Measurements from ENCODE around the gene UBE2A.

Gene UBE2A

DNA sequence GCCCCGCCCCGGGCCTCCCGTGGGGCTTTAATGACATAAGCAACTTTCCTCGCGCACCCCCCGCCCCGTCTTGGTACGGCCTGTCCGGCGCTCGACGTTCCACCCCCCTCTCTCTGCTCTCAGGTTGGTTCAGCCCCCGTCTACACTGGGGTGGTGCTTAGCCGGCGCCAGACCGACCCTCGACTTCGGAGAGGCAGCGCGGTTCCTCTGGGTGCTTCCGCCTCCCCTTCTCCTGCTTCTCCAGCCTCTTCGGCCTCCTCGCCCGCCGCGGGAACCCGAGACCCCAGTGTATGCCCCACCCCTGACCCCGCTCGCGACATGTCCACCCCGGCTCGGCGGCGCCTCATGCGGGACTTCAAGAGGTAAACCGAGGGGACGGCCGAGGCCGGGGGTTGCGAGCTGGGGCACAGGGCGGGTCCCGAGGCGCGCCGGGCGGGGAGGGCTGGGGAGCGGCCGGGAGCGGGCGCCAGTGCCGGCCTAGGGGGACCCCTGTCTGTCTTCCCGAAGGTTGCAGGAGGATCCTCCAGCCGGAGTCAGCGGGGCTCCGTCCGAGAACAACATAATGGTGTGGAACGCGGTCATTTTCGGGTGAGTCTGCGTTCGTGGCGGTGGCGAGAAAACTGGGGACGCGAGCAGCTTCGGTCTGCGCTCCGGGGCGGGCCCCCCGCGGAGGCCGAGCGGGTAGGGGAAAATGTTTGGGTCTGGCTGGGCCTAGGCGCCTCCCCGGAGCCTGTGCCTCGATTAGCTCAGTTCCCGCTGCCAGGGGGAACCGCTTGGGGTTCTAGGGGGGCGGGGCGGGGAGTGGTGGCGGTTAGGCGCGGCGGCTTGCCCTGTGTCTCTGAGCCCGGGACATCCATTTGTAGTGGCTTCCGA lies at the start of gene UBE2A:
UBE2A (plus strand) TSS at position 170 of the 873 bp plus-strand sequence; CDS start at position 319, 149 bp downstream.
- peak; percentile 89 for DNase-seq

DNA sequence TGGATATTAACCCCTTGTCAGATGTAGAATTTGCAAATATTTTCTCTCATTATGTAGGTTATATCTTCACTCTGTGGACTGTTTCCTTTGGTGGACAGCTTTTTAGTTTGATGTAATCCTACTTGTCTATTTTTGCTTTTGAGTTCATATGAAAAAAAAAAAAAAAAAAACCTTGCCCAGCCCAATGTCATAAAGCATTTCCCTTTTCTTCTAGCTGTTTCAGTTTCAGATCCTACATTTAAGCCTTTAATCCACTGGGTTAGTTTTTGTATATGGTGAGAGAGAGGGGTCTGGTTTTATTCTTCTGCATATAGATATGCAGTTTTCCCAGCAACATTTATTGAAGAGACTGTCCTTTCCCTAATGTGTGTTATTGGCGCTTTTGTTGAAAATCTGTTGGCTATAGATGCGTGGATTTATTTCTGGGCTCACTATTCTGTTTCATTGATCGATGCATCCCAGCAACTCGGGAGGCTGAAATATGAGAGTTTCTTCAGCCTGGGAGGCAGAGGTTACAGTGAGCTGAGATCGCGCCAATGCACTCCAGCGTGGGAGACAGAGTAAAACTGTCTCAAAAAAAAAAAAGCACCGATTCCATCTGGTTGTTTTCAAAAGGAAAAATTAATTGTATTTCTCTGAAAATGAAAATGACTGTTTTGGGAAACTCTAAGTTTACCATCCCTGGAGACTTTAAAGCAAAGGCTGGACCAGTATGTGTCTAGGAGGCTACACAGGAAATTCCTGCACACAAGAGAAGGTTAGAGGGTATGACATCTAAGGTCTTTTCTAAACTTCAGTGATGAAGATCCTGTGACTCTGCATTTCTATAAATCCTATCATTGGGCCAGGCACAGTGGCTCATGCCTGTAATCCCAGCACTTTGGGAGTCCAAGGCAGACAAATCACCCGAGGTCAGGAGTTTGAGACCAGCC lies 44.8 kb upstream of the UBE2A start:
- no peak for DNase-seq

DNA sequence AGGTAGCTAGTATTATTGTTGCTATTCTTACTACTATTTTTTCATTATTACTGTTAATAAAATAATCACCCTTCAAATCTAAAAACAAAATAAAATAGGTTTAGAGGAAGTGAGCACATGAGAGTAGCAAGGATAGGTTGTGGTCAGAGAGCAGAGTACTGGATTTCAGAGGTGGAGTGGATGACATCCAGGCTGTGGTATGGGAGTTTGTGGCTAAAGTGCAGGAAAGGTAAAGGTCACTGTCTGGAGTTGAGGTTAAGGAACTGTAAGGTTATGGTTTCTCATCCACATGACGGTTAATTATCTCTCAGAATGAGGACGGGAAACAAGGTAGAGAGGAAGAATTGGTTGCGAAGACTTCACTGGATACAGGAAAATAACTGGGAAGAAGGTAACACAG lies 36.9 kb upstream of the UBE2A start:
- no peak for DNase-seq

DNA sequence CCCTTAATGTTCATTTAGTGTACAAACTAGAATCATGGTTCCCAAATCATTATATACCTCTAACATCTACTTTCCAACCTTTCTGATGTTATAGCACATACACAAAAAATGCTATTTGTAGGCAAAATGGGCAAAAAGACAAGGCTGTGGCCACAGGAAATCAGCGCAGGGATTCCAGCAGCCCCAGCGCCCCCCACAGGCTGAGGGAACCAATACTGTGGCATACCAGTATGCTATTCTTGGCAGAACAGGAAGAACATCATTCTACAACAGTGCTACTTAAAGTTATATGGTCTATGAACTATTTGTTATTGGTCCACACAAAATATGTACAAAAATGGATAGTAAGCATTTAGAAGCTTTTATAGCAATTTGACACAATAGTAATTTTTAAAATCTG lies 34.5 kb upstream of the UBE2A start:
- DNase-seq: no peak

DNA sequence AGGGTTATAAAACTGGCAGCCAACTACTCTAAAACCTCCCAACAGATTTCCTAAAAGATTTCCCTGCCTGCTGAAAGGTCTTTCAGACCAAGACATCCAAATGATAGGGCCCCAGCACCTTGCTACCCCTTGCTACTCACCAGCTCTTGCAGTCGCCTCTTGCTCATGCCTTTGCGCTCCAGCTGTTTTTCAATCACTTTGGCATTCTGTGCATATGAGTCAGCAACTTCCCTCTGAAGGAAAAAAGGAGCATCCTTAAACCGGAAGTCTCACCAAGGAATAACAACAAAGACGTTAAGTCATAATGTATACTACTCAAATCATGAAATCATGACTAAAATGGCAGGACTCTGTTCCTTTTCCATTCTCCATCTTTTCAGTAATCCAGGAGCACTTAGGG lies 33.2 kb upstream of the UBE2A start:
- DNase-seq: no peak

DNA sequence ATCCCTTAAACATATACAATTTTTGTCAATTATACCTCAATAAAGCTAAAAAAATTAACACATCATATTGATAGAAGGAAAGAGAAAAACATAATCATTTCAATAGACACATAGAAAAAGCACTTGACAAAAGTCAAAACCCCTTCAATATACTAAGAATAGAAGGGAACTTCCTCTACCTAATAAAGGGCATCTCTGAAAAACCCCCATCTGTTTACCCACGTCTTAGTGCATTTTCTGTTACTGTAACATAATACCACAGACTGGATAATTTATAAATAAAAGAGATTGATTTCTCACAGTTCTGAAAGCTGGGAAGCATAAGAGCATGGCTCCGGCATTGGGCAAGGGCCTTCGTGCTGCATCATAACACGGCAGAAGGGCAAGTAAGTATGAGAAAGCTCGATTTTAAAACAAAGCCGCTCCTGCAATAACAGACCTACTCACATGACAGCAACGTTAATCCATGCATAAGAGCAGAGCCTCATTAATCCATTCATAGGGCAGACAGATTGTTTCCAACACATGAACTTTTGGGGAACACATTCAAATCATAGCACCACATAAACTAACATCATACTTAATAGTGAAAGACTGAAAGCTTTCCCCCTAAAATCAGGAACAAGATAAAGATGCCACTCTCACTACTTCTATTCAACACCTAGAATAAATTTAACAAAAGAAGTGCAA lies 24.9 kb upstream of the UBE2A start:
- DNase-seq: no peak

DNA sequence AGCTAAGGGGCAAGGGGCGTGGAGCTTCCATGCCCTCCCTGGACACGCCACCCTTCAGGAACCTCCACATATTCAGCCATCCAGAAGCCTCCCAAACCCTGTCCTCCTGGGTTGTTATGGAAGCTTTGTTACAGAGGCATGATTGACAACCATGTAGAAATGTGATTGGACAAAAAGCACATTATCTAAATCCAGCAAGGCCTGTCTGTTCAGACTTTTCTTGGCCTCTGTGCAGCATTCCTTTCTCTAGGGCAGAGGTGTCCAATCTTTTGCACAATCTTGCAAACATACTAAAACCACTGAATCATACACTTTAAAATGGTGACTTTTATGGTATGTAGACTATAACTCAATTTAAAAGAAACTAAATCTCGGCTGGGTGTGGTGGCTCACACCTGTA lies 21.9 kb upstream of the UBE2A start:
- DNase-seq: no peak

DNA sequence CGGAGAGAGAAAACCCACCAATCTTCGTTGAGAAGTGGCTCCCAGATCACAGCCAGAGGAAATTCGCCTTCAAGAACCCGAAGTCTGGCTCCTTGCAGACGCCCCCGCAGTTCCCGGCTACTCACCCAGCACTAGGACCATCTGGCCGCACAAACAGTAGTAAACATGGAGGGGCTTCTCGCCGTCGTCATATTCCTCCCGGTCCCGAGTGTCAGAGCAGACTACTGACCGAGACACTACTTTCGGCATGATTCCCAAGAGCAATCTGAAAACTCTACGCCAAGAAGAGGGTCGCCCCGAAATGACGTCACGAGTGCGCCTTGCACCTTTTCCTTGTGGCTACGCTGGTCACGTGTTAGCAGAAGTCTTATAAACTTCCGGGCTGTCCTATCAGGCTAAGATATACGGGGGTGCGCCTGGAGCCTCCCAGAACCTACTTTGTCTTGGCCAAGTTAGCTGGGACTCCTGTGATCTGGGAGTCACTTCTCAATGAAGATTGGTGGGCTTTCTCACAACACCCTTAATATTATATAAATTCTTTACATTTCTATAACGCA lies 9.2 kb upstream of the UBE2A start, which contains the start of gene STEEP1:
STEEP1 (minus strand) TSS at position 303 of the 557 bp plus-strand sequence; CDS start at position 249, 54 bp downstream.
- DNase-seq: peak; percentile 87

DNA sequence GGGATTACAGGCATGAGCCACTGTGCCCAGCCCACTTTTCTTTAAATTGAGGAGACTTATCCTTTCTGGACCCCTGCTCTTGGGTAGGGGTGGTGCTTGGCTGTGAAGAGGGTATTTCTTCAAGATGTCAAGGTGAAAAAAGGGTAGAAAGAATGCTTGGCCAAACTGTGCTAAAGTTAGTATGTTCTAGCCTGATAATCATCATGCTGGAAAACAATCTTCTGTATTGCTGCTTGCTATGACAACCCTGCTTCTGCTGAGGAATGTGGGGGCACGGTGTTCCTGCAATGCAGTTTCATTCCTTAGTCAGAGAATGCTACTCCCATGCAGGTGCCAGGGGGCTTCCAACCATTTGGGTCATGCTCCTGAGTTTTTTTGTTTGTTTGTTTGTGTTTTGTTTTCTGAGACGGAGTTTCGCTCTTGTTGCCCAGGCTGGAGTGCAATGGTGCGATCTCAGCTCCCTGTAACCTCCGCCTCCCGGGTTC lies 4.0 kb upstream of the UBE2A start:
- no peak for DNase-seq

DNA sequence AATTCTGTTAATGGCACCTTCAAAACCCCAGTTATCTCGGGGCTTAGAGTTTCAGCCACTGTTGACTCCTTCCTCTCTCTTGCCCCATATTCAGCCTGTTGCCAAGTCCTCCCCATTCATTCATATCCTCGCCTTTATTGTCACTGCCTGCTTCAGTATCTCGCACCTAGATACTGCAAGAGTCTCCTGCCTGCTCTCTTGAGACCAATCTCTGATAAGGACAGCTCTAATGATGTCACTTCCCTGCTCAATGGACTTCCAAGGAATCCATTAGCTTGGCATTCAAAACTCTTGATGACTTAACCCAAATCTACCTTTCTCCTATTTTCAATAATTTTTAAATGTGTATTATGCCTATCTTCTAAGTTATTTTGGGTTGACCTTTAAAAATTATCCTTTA lies 1.1 kb upstream of the UBE2A start:
- no peak for DNase-seq

DNA sequence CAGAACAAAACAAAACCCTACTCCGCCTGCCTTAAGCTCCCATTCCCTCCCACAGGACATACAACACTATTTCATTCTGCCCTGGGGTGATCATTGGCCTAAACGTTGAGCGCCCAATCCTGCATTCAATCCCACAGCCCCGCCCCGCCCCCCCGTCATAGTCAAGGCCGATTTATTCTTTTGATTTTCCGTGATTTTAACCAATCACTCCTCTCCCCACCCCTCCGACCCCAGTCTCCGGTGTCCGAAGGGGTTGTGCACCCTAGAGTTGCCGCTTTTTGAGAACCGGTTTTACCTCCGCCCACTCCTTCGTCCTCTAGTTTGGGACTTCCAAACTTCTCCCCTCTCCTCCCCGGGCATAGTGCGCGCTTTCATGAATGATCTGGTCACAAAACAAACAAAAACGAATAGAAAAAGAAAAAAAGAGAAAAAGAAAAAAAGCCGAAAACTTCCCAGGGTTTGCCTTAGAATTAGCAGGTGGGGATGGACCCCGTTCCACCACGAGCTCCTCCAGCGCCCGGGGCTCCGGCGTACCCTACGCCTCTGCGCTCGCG lies 446 bp upstream of the UBE2A start:
- peak; percentile 28 for DNase-seq

DNA sequence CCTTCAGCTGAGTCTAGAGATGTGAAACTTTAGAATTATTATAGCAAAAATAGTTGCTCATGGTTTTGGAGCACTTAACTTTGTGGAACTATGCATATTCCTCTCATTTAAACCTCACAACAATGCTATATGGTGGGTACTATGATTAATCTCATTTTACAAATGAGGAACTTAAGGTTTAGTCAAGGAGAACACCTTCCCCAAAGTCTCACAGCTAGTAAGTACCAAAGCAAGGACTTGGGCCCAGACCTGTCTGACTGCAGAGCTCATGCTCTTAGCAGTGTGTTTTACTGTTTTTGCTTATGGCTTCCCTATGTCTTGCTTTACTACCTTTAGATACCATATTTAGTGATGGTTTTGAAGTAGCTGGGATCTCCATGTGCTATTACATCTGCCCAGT lies 5.1 kb downstream of the UBE2A start:
- no peak for DNase-seq

DNA sequence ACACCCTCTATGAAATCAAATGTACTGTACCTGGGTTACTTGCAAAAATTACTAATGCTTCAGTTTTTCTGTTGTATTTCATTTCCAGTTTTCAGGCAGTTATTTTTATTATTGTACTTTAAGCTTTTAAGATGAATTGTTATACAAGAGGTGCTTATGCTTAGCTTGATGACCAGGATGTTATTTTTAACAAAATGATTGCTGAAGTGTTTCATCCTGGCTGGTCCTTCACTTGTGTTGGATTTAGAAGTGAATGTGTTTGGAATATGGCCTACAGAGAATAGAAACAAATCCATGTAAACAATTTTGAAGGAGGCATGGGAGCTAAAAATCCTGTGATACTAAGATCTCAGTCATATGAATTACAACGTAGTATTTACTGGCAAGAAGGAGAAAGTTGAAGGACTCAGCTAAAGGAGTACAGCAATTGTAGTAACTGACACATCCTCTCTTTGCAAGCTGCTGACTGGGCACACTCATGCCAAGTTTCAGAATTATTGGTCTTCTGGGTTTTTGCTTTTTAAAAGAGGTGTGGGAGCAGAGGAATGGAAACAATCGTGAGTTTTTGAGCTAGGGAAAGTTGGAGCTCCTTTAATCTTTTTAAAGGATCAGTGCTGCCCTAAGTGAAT lies 9.2 kb downstream of the UBE2A start:
- no peak for DNase-seq

DNA sequence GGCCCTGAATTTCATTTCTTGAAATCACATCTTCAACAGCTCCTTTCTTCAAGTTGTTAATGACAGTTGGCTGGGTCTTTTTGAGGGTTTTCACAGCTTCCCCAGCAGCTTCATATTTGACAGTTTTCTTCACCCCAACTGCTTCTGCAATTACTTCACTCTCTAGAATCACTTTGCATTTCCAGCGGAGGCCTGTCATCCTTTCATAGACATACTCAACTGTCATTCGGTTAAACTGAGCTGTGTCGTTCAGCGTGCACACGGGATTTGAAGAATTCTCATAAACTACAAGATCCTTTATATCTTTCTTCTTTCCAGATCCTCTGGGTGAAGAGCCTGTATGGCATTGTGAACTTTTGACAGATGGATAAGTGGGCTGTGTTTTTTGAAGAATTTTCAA lies 15.4 kb downstream of the UBE2A start:
- DNase-seq: no peak

DNA sequence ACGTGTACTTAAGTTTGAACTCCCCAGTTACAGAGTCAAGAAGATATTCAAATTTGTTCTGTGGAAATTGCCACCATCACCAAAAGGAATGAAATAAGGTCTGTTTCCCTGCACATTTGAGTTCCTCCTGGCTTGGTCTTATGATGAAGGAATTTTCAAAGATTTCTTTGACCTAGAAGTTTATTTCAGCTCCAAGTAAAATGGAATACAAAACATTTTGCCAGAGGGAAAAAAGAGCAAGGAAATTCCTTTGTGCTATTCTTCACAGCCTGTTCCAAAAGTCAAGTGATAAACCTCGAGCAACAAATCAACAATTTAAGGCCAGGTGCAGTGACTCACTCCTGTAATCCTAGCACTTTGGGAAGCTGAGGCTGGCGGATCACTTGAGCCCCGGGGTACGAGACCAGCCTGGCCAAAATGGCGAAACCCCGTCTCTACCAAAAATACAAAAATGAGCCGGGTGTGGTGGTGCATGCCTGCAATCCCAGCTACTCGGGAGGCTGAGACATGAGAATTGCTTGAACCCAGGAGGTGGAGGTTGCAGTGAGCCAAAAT lies 28.4 kb downstream of the UBE2A start:
- DNase-seq: no peak

DNA sequence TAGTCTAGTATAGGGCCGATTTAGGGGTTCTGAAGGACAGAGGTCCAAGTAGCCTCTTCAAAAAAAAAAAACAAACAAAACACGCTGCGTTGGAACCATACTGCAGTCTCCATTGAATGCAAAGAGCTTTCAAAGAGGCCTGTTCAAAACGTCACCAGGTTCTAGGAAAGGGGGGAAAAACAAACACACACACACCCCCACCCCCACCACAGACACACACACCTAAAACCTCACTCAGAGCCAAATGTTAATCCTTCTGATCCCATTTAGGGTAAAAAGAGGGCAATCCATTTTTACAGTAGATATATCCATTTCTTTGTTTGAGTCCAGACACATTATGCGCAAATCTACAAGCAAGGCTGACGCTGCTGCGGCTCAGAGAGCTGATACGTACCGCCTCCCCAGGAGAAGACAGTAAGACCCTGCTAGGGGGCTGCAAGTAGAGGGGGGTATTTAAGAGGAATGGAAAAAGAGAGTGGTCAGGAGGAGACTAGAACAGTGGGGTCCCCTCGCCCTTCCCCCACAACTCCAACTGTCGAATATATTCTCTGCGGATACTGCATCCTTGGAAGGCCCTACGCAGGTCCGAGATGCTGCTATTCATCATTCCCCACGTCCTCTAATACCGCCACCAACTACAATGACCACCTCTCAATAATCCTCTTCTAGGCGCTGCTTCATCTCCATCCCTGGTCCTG lies 30.6 kb downstream of the UBE2A start:
- DNase-seq: no peak

DNA sequence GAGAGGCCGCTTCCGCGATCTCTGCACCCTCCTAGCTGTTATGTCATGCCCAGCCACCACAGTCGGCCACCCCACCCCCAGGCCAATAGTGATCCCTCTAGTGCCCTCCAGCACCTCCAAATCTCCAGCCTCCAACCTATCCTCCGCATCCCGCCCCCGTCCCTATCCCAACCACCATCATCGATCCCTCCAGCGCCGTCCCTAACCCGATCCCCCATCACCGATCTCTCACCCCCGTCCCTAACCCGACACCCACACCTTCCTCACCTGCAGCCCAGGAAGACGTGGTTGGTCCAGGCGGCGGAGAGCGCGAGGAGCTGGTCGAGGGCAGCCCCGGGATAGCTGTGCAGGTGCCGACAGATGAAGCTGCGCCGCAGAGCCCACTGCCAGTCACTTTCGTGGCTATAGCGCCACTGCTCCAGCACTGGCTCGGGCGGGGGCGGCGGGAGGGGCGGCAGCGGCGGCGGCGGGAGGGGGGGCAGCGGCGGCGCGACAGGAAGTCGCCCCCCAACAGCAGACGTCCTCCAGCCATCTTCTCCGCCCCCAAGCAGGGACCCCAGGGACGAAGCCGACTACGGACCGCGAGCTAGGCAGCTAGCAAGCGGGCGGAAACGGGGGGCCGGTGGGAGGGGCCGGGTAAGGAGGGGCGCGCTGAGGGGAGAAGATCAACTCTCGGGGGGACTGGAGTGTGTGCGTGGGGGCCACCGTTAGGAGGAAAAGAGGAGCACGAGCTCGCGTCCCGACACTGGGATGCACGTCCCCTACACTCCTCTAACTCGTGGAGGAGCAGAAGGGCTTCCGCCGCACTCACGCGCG lies 31.3 kb downstream of the UBE2A start:
- DNase-seq: peak; percentile 52

DNA sequence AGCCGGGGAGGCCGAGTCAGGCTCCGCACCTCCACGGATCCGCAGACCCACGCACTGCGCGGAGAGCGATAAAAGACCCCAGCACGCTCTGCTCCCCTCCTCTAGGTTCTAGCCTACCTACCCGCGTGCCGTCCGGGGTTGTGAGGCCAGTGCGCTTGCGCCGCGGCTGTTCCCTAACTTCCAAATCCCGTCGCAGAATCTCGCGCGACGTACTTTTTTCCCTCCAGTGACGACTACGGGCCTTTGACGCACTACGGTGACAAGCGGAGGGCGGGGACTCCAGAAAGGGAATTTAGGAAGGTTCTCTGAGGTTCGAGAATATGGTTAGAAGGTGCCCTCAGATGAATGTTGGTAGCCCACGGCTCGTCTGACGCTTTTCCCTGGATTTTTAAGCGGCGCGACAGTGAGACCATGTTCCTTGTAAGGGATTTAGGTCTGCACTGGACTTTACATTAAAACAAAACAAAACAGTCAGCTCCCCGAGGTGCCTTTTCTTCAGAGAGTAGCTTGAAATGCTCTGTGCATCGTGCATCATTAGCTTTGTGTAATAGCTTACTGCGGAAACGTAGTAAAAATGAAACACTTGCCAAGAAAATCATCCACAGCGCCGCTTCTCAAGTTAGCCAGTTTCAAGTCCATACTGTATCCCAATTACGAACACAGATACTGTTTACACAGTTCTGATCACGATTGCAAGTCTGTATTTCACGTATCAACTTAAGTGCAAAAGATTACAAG lies 32.1 kb downstream of the UBE2A start, which contains the start of gene NKRF:
NKRF (minus strand) TSS at position 145 of the 738 bp plus-strand sequence.
- DNase-seq: peak; percentile 85

DNA sequence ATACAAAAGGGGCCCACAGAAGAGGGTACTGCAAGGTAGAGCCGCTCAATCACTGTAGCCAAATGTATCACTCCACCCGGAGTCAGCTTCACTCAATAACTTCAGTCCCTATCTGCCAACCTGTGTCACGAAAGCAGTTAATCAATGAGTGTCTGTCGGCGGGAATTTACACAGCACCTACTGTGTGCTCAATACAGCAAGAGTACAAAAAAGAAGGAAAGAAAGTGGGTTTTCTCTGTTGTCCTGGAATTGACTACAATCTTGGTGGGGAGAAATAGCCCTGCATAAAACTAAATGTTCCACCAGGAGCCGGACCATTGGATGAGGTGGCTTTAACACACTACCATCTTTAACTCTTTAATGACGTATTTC lies 32.6 kb downstream of the UBE2A start:
- DNase-seq: no peak
